Ishikawa (cell line): ENCODE data around the gene HS2ST1.

Experiments
- CEBPB ChIP-seq: IDR thresholded peaks from 2 replicates; pipeline ENCODE4 v1.6.1; 2012
- CREB1 ChIP-seq: IDR thresholded peaks from 2 replicates; pipeline ENCODE4 v1.6.1; 2012; ENCODE audit warnings: low read depth
- EP300 ChIP-seq: IDR thresholded peaks from 2 replicates; pipeline ENCODE4 v1.6.1; 2012; ENCODE audit warnings: borderline replicate concordance
- FOXM1 ChIP-seq: IDR thresholded peaks from 2 replicates; pipeline ENCODE4 v1.6.1; 2012; ENCODE audit warnings: low read depth, borderline replicate concordance
- MAX ChIP-seq: IDR thresholded peaks from 2 replicates; pipeline ENCODE4 v1.6.1; 2012
- RAD21 ChIP-seq: IDR thresholded peaks from 2 replicates; pipeline ENCODE4 v1.6.1; 2012; ENCODE audit warnings: low read depth
- REST ChIP-seq: IDR thresholded peaks from 2 replicates; pipeline ENCODE4 v1.6.1; 2012; ENCODE audit warnings: low read depth, mild to moderate bottlenecking
- TAF1 ChIP-seq: IDR thresholded peaks from 2 replicates; pipeline ENCODE4 v1.6.1; 2012; ENCODE audit warnings: low read depth, mild to moderate bottlenecking
- TCF12 ChIP-seq: IDR thresholded peaks from 2 replicates; pipeline ENCODE4 v1.6.1; 2012; ENCODE audit warnings: low read depth
- YY1 ChIP-seq: IDR thresholded peaks from 2 replicates; pipeline ENCODE4 v1.6.1; 2012; ENCODE audit warnings: low read depth

- no peak for TF ChIP-seq EP300
- TF ChIP-seq TAF1: no peak
- no peak for TF ChIP-seq YY1
- no peak for TF ChIP-seq FOXM1
- TF ChIP-seq RAD21: no peak
- TF ChIP-seq TCF12: no peak
- no peak for TF ChIP-seq MAX
- TF ChIP-seq CREB1: no peak
- no peak for TF ChIP-seq CEBPB
- no peak for TF ChIP-seq REST
Observed at GRCh38 chr1:87113313-87113712, 198.9 kb downstream of the HS2ST1 start.
